ENCODE measurements around the gene ORAI3. TPM values are rescaled to one million over a fixed set of nuclear protein-coding genes. Genes with fewer than 3 reads are reported as not detected.

The ORAI3 gene
- polyA plus RNA-seq, 4 donors: 6.2 to 38.1 (median 8.6) TPM

DNA sequence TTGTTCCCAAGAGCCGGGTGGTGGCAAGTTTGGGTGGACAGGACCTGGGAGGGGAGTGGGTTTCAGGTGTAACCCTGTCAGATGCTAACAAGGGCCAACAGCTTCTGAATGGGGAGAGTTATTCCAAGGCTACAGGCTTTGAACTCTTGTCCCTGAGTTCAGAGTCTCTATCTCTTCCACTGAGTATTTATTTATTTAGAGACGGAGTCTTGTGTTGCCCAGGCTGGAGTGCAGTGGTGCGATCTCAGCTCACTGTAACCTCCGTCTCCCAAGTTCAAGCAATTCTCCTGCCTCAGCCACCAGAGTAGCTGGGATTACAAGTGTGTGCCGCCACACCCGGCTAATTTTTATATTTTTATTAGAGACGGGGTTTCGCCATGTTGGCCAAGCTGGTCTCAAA, 6.1 kb downstream of the ORAI3 start:
- H3K27me3 ChIP-seq (ENCODE audit: control insufficient read depth in 3 of 3, insufficient read depth in 3 of 3, low read length in 3 of 3): no peaks in the 10 kb centered on the region
- H3K36me3 ChIP-seq (ENCODE audit: control insufficient read depth in 3 of 3, insufficient read depth in 2 of 3, low read depth in 1 of 3, low read length in 3 of 3): peaks cover under 1 to 35% (median 4%) of the 10 kb centered on the region in 3 donors
- FAIRE-seq: no peak
- no peak overlapping the region for H3K27ac ChIP-seq (ENCODE audit: low read depth in 1 of 3, low read length in 2 of 3)
- H3K4me3 ChIP-seq (ENCODE audit: low read depth in 1 of 3, low read length in 3 of 3): no peak overlapping the region
- peaks cover 0 to 34% (median 4%) of the 10 kb centered on the region in 3 donors for H3K4me1 ChIP-seq (ENCODE audit: control insufficient read depth in 3 of 3, insufficient read depth in 2 of 3, low read depth in 1 of 3, low read length in 2 of 3)
- peak in 1 of 2 donors; percentile 22 for DNase-seq
- 38 to 66% (median 39%) methylated on average over 8 of the region's 8 CpGs for WGBS, 3 donors
- no peaks in the 10 kb centered on the region for H3K9me3 ChIP-seq (ENCODE audit: control insufficient read depth in 2 of 2, insufficient read depth in 1 of 2, low read depth in 1 of 2, low read length in 1 of 2)

- no peaks in the 10 kb centered on the region for H3K9me3 ChIP-seq (ENCODE audit: control insufficient read depth in 2 of 2, insufficient read depth in 1 of 2, low read depth in 1 of 2, low read length in 1 of 2)
- peak overlapping the region; percentile 83 to 91 (median 83) for H3K4me3 ChIP-seq (ENCODE audit: low read depth in 1 of 3, low read length in 3 of 3)
- FAIRE-seq (no peak), DNase-seq (peak; percentile 69 to 88)
- H3K27me3 ChIP-seq (ENCODE audit: control insufficient read depth in 3 of 3, insufficient read depth in 3 of 3, low read length in 3 of 3): no peaks in the 10 kb centered on the region
- 22 to 27% (median 27%) methylated on average over 42 of the region's 42 CpGs for WGBS, 3 donors
- H3K4me1 ChIP-seq (ENCODE audit: control insufficient read depth in 3 of 3, insufficient read depth in 2 of 3, low read depth in 1 of 3, low read length in 2 of 3): peaks cover 0 to 25% (median 4%) of the 10 kb centered on the region in 3 donors
- H3K27ac ChIP-seq (ENCODE audit: low read depth in 1 of 3, low read length in 2 of 3): peak overlapping the region in 2 of 3 donors; percentile 96 to 98
- peaks cover 5 to 42% (median 9%) of the 10 kb centered on the region in 3 donors for H3K36me3 ChIP-seq (ENCODE audit: control insufficient read depth in 3 of 3, insufficient read depth in 2 of 3, low read depth in 1 of 3, low read length in 3 of 3)
These were observed 8.0 kb downstream of the ORAI3 start for GRCh38 chr16:30956601-30957455.

DNA sequence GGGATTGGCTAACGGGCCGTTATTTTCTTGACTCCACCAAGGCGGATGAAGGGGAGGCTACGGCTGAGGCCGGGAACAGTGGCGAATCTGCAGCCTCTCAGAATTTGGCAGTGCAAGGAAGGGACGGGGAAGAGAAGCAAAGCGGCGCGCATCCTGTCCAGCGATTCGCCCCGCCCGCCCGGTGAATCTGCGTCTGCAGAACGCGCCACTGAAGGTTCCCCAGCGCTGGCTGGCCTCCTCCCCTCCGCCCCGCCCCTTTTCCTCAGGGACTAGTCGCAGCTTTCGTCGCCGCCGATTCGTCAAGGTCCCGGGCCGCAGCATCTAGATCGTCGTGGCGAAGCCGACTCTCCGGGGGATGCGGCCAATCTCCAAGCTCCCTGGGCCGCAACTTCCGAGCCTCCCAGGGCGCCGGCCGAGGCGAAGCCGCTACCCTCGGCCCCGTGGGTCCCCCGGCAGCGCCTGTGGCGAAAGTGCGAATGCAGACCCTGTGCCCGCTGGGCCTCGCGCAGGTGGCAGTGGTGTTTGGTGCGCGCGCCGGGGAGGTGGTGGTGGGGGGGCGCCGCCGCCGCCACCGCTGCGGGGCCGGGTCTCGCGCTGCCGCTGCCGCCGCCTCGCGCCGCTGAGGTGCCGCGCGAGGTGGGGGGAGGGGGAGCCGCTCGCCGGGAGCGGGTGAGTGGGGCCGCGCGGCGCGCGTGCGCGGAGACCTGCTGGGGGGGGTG, 8.7 kb downstream of the ORAI3 start, which contains the start of gene SETD1A:
Gene SETD1A, plus strand, starts transcription at position 299 of the 719 bp plus-strand sequence. CDS start 978 bp downstream, outside the sequence.
- 0 to 1% (median 0%) methylated on average over 43 to 85 of the region's 85 CpGs for WGBS, 3 donors
- Histone ChIP-seq H3K27me3 (ENCODE audit: control insufficient read depth in 3 of 3, insufficient read depth in 3 of 3, low read length in 3 of 3) (no peaks in the 10 kb centered on the region), H3K4me3 (ENCODE audit: low read depth in 1 of 3, low read length in 3 of 3) (peak within 1 kb of the TSS; percentile 83 to 91 (median 83)), H3K36me3 (ENCODE audit: control insufficient read depth in 3 of 3, insufficient read depth in 2 of 3, low read depth in 1 of 3, low read length in 3 of 3) (peaks cover 5 to 50% (median 13%) of the 10 kb centered on the region in 3 donors), H3K9me3 (ENCODE audit: control insufficient read depth in 2 of 2, insufficient read depth in 1 of 2, low read depth in 1 of 2, low read length in 1 of 2) (no peaks in the 10 kb centered on the region), H3K4me1 (ENCODE audit: control insufficient read depth in 3 of 3, insufficient read depth in 2 of 3, low read depth in 1 of 3, low read length in 2 of 3) (peaks cover 0 to 25% (median 4%) of the 10 kb centered on the region in 3 donors), H3K27ac (ENCODE audit: low read depth in 1 of 3, low read length in 2 of 3) (peak within 1 kb of the TSS; percentile 77 to 98 (median 96))
- FAIRE-seq (no peak), DNase-seq (peak; percentile 94 to 97)

DNA sequence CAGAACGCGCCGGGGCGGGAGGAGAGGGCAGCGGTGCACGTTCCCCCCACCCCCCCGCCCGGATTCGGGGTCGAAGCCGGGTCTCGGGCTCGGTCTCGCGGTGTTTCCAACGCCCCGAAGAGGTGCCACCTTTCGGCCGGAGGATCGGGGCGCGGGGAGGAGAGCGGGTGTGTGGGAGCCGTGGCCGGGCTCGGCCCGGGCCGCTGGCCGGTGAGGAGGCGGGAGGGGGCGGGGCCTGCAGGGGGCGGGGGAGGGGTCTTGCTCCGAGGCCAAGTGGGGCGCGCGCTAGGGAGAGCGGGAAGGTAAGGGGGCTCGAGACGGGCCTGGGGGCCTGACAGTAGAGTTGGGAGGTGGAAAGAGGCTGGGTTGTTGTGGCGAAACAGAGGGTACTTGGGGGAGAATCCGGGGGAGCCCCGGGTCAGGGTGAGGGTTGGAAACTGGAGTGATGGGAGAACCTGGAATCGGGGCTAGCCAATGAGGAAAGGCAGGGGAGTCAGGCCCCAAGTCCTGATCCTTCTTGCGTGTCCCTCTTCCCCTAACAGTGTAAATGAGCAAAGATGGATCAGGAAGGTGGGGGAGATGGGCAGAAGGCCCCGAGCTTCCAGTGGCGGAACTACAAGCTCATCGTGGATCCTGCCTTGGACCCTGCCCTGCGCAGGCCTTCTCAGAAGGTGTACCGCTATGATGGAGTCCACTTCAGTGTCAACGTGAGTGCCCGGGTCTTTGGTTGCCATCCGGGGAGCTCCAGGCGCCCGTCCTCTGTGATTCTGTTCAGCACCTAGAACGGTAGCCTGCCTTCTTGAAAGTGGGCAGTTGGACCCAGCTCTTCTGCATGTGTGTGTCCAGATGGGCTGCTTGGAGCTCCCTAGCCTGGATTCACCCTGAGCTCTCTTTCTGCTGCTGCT, 9.6 kb downstream of the ORAI3 start:
- peak overlapping the region in 1 of 3 donors; percentile 98 for H3K27ac ChIP-seq (ENCODE audit: low read depth in 1 of 3, low read length in 2 of 3)

DNA sequence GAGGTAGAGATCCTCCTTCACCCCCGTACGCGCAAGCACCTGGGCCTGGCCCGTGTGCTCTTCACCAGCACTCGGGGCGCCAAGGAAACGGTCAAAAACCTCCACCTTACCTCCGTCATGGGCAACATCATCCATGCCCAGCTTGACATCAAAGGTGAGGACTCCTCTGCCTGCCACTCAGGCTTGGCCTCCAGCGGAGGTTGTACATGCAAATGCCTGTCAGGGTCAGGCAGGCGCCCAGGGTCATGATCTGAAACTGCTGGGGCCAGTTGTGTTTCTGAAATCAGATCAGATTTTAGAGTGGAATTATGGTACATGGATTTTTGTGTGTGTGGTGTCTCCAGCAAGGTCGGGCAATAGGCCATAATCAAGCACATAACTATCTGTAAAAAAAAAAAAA, 12.5 kb downstream of the ORAI3 start:
- Histone ChIP-seq H3K4me3 (ENCODE audit: low read depth in 1 of 3, low read length in 3 of 3) (no peak overlapping the region), H3K36me3 (ENCODE audit: control insufficient read depth in 3 of 3, insufficient read depth in 2 of 3, low read depth in 1 of 3, low read length in 3 of 3) (peaks cover 21 to 72% (median 31%) of the 10 kb centered on the region in 3 donors), H3K27ac (ENCODE audit: low read depth in 1 of 3, low read length in 2 of 3) (no peak overlapping the region), H3K9me3 (ENCODE audit: control insufficient read depth in 2 of 2, insufficient read depth in 1 of 2, low read depth in 1 of 2, low read length in 1 of 2) (no peaks in the 10 kb centered on the region), H3K27me3 (ENCODE audit: control insufficient read depth in 3 of 3, insufficient read depth in 3 of 3, low read length in 3 of 3) (no peaks in the 10 kb centered on the region), H3K4me1 (ENCODE audit: control insufficient read depth in 3 of 3, insufficient read depth in 2 of 3, low read depth in 1 of 3, low read length in 2 of 3) (peaks cover 0 to 10% (median 4%) of the 10 kb centered on the region in 3 donors)
- FAIRE-seq: no peak
- no peak for DNase-seq
- WGBS, 3 donors: 94 to 95% (median 95%) methylated on average over 11 of the region's 11 CpGs

More for the DNA sequence above, 9.6 kb downstream of the ORAI3 start:
- DNase-seq (peak in 1 of 2 donors; percentile 36), FAIRE-seq (no peak)
- H3K4me1 ChIP-seq (ENCODE audit: control insufficient read depth in 3 of 3, insufficient read depth in 2 of 3, low read depth in 1 of 3, low read length in 2 of 3): peaks cover 0 to 24% (median 4%) of the 10 kb centered on the region in 3 donors
- no peaks in the 10 kb centered on the region for H3K9me3 ChIP-seq (ENCODE audit: control insufficient read depth in 2 of 2, insufficient read depth in 1 of 2, low read depth in 1 of 2, low read length in 1 of 2)
- H3K27me3 ChIP-seq (ENCODE audit: control insufficient read depth in 3 of 3, insufficient read depth in 3 of 3, low read length in 3 of 3): no peaks in the 10 kb centered on the region
- peaks cover 8 to 51% (median 14%) of the 10 kb centered on the region in 3 donors for H3K36me3 ChIP-seq (ENCODE audit: control insufficient read depth in 3 of 3, insufficient read depth in 2 of 3, low read depth in 1 of 3, low read length in 3 of 3)
- H3K4me3 ChIP-seq (ENCODE audit: low read depth in 1 of 3, low read length in 3 of 3): peak overlapping the region; percentile 66 to 91 (median 83)
- WGBS, 3 donors: 11 to 21% (median 12%) methylated on average over 23 to 55 of the region's 55 CpGs

DNA sequence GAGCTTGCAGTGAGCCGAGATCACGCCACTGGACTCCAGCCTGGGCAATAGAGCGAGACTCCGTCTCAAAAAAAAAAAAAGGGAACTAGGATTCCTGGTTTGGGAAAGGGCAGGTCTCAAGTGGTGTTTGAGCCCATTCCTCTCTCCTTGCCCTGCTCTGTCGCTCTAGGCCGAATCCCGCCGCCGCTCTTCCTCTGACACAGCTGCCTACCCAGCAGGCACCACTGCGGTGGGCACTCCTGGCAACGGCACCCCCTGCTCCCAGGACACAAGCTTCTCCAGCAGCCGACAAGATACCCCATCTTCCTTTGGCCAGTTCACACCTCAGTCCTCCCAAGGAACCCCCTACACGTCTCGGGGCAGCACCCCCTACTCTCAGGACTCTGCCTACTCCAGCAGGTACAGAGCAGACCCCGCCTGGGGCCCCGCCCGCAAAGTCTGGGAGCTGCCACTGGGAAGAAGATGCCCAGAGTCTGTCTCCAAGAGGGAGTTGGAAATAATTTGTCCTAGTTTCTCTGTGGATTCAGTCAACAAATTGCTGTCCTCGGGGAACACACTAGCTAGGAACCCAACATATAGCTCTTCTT, 15.2 kb downstream of the ORAI3 start:
- peaks cover 21 to 87% (median 35%) of the 10 kb centered on the region in 3 donors for H3K36me3 ChIP-seq (ENCODE audit: control insufficient read depth in 3 of 3, insufficient read depth in 2 of 3, low read depth in 1 of 3, low read length in 3 of 3)
- WGBS, 3 donors: 93 to 96% (median 94%) methylated on average over 17 to 18 of the region's 18 CpGs
- no peaks in the 10 kb centered on the region for H3K9me3 ChIP-seq (ENCODE audit: control insufficient read depth in 2 of 2, insufficient read depth in 1 of 2, low read depth in 1 of 2, low read length in 1 of 2)
- H3K4me3 ChIP-seq (ENCODE audit: low read depth in 1 of 3, low read length in 3 of 3): no peak overlapping the region
- peaks cover 0 to 1% (median 0%) of the 10 kb centered on the region in 3 donors for H3K4me1 ChIP-seq (ENCODE audit: control insufficient read depth in 3 of 3, insufficient read depth in 2 of 3, low read depth in 1 of 3, low read length in 2 of 3)
- no peaks in the 10 kb centered on the region for H3K27me3 ChIP-seq (ENCODE audit: control insufficient read depth in 3 of 3, insufficient read depth in 3 of 3, low read length in 3 of 3)
- DNase-seq: no peak
- no peak for FAIRE-seq
- no peak overlapping the region for H3K27ac ChIP-seq (ENCODE audit: low read depth in 1 of 3, low read length in 2 of 3)

- peaks cover 21 to 89% (median 38%) of the 10 kb centered on the region in 3 donors for H3K36me3 ChIP-seq (ENCODE audit: control insufficient read depth in 3 of 3, insufficient read depth in 2 of 3, low read depth in 1 of 3, low read length in 3 of 3)
- no peaks in the 10 kb centered on the region for H3K9me3 ChIP-seq (ENCODE audit: control insufficient read depth in 2 of 2, insufficient read depth in 1 of 2, low read depth in 1 of 2, low read length in 1 of 2)
- H3K4me3 ChIP-seq (ENCODE audit: low read depth in 1 of 3, low read length in 3 of 3): no peak overlapping the region
- WGBS, 3 donors: 90 to 93% (median 92%) methylated on average over 30 to 33 of the region's 33 CpGs
- H3K4me1 ChIP-seq (ENCODE audit: control insufficient read depth in 3 of 3, insufficient read depth in 2 of 3, low read depth in 1 of 3, low read length in 2 of 3): no peaks in the 10 kb centered on the region
- FAIRE-seq (no peak), DNase-seq (no peak)
- H3K27ac ChIP-seq (ENCODE audit: low read depth in 1 of 3, low read length in 2 of 3): no peak overlapping the region
- no peaks in the 10 kb centered on the region for H3K27me3 ChIP-seq (ENCODE audit: control insufficient read depth in 3 of 3, insufficient read depth in 3 of 3, low read length in 3 of 3)
These were observed 15.8 kb downstream of the ORAI3 start for GRCh38 chr16:30964574-30965226.

Measured in small intestine (tissue), 7 donors.